Astrocyte of the hippocampus (primary cell): Measurements from ENCODE around the gene GABBR2.

Experiments
- DNase-seq: peaks from one replicate; pipeline ENCODE4 v3.0.0; 2011; ENCODE audit warnings: low read depth, low spot score

The GABBR2 gene

GRCh38 chr9:98344581-98344980 lies 364.2 kb downstream of the GABBR2 start:
- no peak for DNase-seq

GRCh38 chr9:98342820-98343210 lies 365.9 kb downstream of the GABBR2 start:
- no peak for DNase-seq

- DNase-seq: no peak
These were observed 366.5 kb downstream of the GABBR2 start for GRCh38 chr9:98342098-98342819.

- no peak for DNase-seq
These were observed 367.3 kb downstream of the GABBR2 start for GRCh38 chr9:98341157-98342097.

- DNase-seq: no peak
These were observed 368.5 kb downstream of the GABBR2 start for GRCh38 chr9:98339987-98340800.

- no peak for DNase-seq
These were observed 373.1 kb downstream of the GABBR2 start for GRCh38 chr9:98335661-98336060.

- DNase-seq: no peak
These were observed 373.9 kb downstream of the GABBR2 start for GRCh38 chr9:98334796-98335195.

GRCh38 chr9:98333703-98334582 lies 374.8 kb downstream of the GABBR2 start:
- DNase-seq: peak; percentile 72

GRCh38 chr9:98332405-98332831 lies 376.3 kb downstream of the GABBR2 start:
- DNase-seq: no peak

GRCh38 chr9:98331536-98332259 lies 377.0 kb downstream of the GABBR2 start:
- no peak for DNase-seq

- no peak for DNase-seq
These were observed 377.9 kb downstream of the GABBR2 start for GRCh38 chr9:98330831-98331230.

GRCh38 chr9:98329904-98330303 lies 378.8 kb downstream of the GABBR2 start:
- DNase-seq: no peak

GRCh38 chr9:98329281-98329680 lies 379.5 kb downstream of the GABBR2 start:
- no peak for DNase-seq

- DNase-seq: no peak
These were observed 380.0 kb downstream of the GABBR2 start for GRCh38 chr9:98328770-98329169.

- DNase-seq: no peak
These were observed 380.6 kb downstream of the GABBR2 start for GRCh38 chr9:98328141-98328540.

GRCh38 chr9:98327249-98327561 lies 381.5 kb downstream of the GABBR2 start:
- DNase-seq: no peak

- no peak for DNase-seq
These were observed 382.1 kb downstream of the GABBR2 start for GRCh38 chr9:98326459-98327248.

- no peak for DNase-seq
These were observed 383.9 kb downstream of the GABBR2 start for GRCh38 chr9:98324801-98325200.

GRCh38 chr9:98323831-98324135 lies 385.0 kb downstream of the GABBR2 start:
- peak; percentile 9 for DNase-seq
